Activated CD4-positive, alpha-beta T cell treated with anti-CD3 and anti-CD28 coated beads, Interleukin-2, amount 50 U/mL, for 48 hours (primary cell): ENCODE results near the gene KRTAP9-2.
"Not testable (repeated sequence)": the region's sequence is repeated elsewhere in the genome, so short reads cannot be mapped to it uniquely, and the experiment has no call there.

Source experiments
- DNase-seq, 2 experiments: peaks; one replicate each; pipeline ENCODE4 v3.0.0-alpha.2; 2020

KRTAP9-2 gene

GRCh38 chr17:41226598-41227095 lies at the start of gene KRTAP9-2:
Gene KRTAP9-2 (plus strand): TSS chr17:41226648. CDS start chr17:41226655, 7 bp downstream.
- DNase-seq, result not testable (repeated sequence)

GRCh38 chr17:41176744-41177387 lies 49.6 kb upstream of the KRTAP9-2 start:
- no peak for DNase-seq

GRCh38 chr17:41177727-41178271 lies 48.6 kb upstream of the KRTAP9-2 start, which contains the start of gene KRTAP4-2:
Gene KRTAP4-2 (minus strand): TSS chr17:41178221. CDS start chr17:41178164, 57 bp downstream.
- no peak for DNase-seq

- DNase-seq, result no peak
Observed at GRCh38 chr17:41178341-41178740, 48.1 kb upstream of the KRTAP9-2 start.

- no peak for DNase-seq
Observed at GRCh38 chr17:41178843-41179616, 47.4 kb upstream of the KRTAP9-2 start.

- no peak for DNase-seq
Observed at GRCh38 chr17:41184480-41184961, 41.9 kb upstream of the KRTAP9-2 start, which contains the start of gene KRTAP4-1. Gene KRTAP4-1 (minus strand): TSS chr17:41184911. CDS start chr17:41184854, 57 bp downstream.

GRCh38 chr17:41185001-41185400 lies 41.4 kb upstream of the KRTAP9-2 start:
- DNase-seq, result no peak

GRCh38 chr17:41186872-41187271 lies 39.6 kb upstream of the KRTAP9-2 start:
- no peak for DNase-seq

GRCh38 chr17:41189837-41190318 lies 36.6 kb upstream of the KRTAP9-2 start, which contains the start of gene KRTAP9-1:
Gene KRTAP9-1 (plus strand): TSS chr17:41189887. CDS start chr17:41189887, 0 bp downstream.
- not testable (repeated sequence) for DNase-seq

- DNase-seq, result no peak
Observed at GRCh38 chr17:41190328-41190727, 36.1 kb upstream of the KRTAP9-2 start.

GRCh38 chr17:41196068-41196467 lies 30.4 kb upstream of the KRTAP9-2 start:
- no peak for DNase-seq

GRCh38 chr17:41199421-41200078 lies 26.9 kb upstream of the KRTAP9-2 start:
- no peak for DNase-seq

GRCh38 chr17:41211845-41212466 lies 14.5 kb upstream of the KRTAP9-2 start:
- no peak for DNase-seq

- no peak for DNase-seq
Observed at GRCh38 chr17:41212524-41213169, 13.8 kb upstream of the KRTAP9-2 start.

GRCh38 chr17:41215681-41216080 lies 10.8 kb upstream of the KRTAP9-2 start:
- DNase-seq, result no peak

- no peak for DNase-seq
Observed at GRCh38 chr17:41223821-41224220, 2.6 kb upstream of the KRTAP9-2 start.

- no peak for DNase-seq
Observed at GRCh38 chr17:41226051-41226450, 397 bp upstream of the KRTAP9-2 start.

GRCh38 chr17:41230094-41230493 lies 3.6 kb downstream of the KRTAP9-2 start:
- no peak for DNase-seq

- DNase-seq, result no peak
Observed at GRCh38 chr17:41231731-41232130, 5.3 kb downstream of the KRTAP9-2 start.

GRCh38 chr17:41232399-41233105 lies 6.1 kb downstream of the KRTAP9-2 start, which contains the start of gene KRTAP9-3:
Gene KRTAP9-3 (plus strand): TSS chr17:41232449. CDS start chr17:41232502, 53 bp downstream.
- not testable (repeated sequence) for DNase-seq

GRCh38 chr17:41237116-41237515 lies 10.7 kb downstream of the KRTAP9-2 start:
- DNase-seq, result not testable (repeated sequence)
